GM23338 (cell line): ENCODE data around the gene TWIST2. TPM values are rescaled to one million over a fixed set of nuclear protein-coding genes. Genes with fewer than 3 reads are reported as not detected.

Experiments used
- ATAC-seq: fragments of 200-7000 bp; cut with Tn5 transposase; 3 replicates; pipeline ENCODE4 v1.9.1; 2020
- DNase-seq: peaks from one replicate; pipeline ENCODE4 v3.0.0-alpha.2; 2015; ENCODE audit warnings: low spot score
- H2AFZ ChIP-seq: fragments of 200-600 bp; sonication (generic); 2 replicates; pipeline ENCODE4 v1.8.0; 2016; ENCODE audit warnings: antibody characterized with exemption, mild to moderate bottlenecking, moderate library complexity
- H3F3A ChIP-seq: fragments of 200-600 bp; sonication (generic); replicated peaks from 2 replicates; pipeline ENCODE4 v1.8.0; 2017; ENCODE audit warnings: antibody characterized with exemption, mixed run types, low read depth
- H3K27ac ChIP-seq: fragments of 200-600 bp; sonication (generic); 2 replicates; pipeline ENCODE4 v1.6.1; 2016; ENCODE audit warnings: low read depth
- H3K27me3 ChIP-seq: fragments of 200-600 bp; sonication (generic); 2 replicates; pipeline ENCODE4 v1.8.0; 2016; ENCODE audit warnings: mild to moderate bottlenecking, mixed run types, moderate library complexity; ENCODE audit not compliant: insufficient read depth
- H3K36me3 ChIP-seq: fragments of 200-600 bp; sonication (generic); 2 replicates; pipeline ENCODE4 v1.8.0; 2016; ENCODE audit warnings: mild to moderate bottlenecking; ENCODE audit not compliant: insufficient read depth
- H3K4me1 ChIP-seq: fragments of 200-600 bp; sonication (generic); 2 replicates; pipeline ENCODE4 v1.8.0; 2016; ENCODE audit warnings: mild to moderate bottlenecking, moderate library complexity; ENCODE audit not compliant: insufficient read depth
- H3K4me2 ChIP-seq: fragments of 200-600 bp; sonication (generic); 2 replicates; pipeline ENCODE4 v1.7.1; 2017; ENCODE audit warnings: mixed run types
- H3K4me3 ChIP-seq: fragments of 200-600 bp; sonication (generic); 2 replicates; pipeline ENCODE4 v1.6.1; 2016; ENCODE audit warnings: mixed run types
- H3K79me2 ChIP-seq: fragments of 200-600 bp; sonication (generic); replicated peaks from 2 replicates; pipeline ENCODE4 v1.8.0; 2017; ENCODE audit warnings: mild to moderate bottlenecking; ENCODE audit not compliant: insufficient read depth
- H3K9me2 ChIP-seq: fragments of 200-600 bp; sonication (generic); 2 replicates; pipeline ENCODE4 v1.8.0; 2017; ENCODE audit not compliant: insufficient read depth
- H4K20me1 ChIP-seq: fragments of 200-600 bp; sonication (generic); replicated peaks from 2 replicates; pipeline ENCODE4 v1.8.0; 2017; ENCODE audit warnings: mild to moderate bottlenecking; ENCODE audit not compliant: insufficient read depth
- H3K27ac Mint-ChIP-seq: 2 replicates; pipeline ENCODE4 v1.8.0; 2020; ENCODE audit warnings: inconsistent platforms, mild to moderate bottlenecking, moderate library complexity, mixed read lengths
- H3K27me3 Mint-ChIP-seq: 3 replicates; pipeline ENCODE4 v1.8.0; 2022; ENCODE audit warnings: low read depth, mild to moderate bottlenecking, moderate library complexity, mixed read lengths, inconsistent platforms; ENCODE audit not compliant: insufficient read depth, poor library complexity
- H3K36me3 Mint-ChIP-seq: 3 replicates; pipeline ENCODE4 v1.8.0; 2021; ENCODE audit warnings: low read depth, mild to moderate bottlenecking, inconsistent platforms, moderate library complexity, mixed read lengths
- H3K4me1 Mint-ChIP-seq: 3 replicates; pipeline ENCODE4 v1.8.0; 2020; ENCODE audit warnings: mild to moderate bottlenecking, inconsistent platforms, mixed read lengths
- H3K4me3 Mint-ChIP-seq: 3 replicates; pipeline ENCODE4 v1.8.0; 2021; ENCODE audit warnings: moderate library complexity, mild to moderate bottlenecking, inconsistent platforms, mixed read lengths
- H3K9me3 Mint-ChIP-seq: 3 replicates; pipeline ENCODE4 v1.8.0; 2020; ENCODE audit warnings: moderate library complexity, mild to moderate bottlenecking, inconsistent platforms, mixed read lengths
- CREB1 ChIP-seq: fragments of 250-450 bp; sonication (Bioruptor Pico); IDR thresholded peaks from 2 replicates; pipeline ENCODE4 v1.5.0; 2020; ENCODE audit warnings: low read depth, mild to moderate bottlenecking, moderate library complexity
- EZH2 ChIP-seq: fragments of 200-600 bp; sonication (generic); IDR thresholded peaks from one replicate; pipeline ENCODE4 v1.8.0; 2017; ENCODE audit warnings: antibody characterized with exemption, mild to moderate bottlenecking, low read depth; ENCODE audit not compliant: unreplicated experiment
- EZH2phosphoT487 ChIP-seq: fragments of 200-600 bp; sonication (generic); IDR thresholded peaks from one replicate; pipeline ENCODE4 v1.8.1; 2018; ENCODE audit warnings: antibody characterized with exemption; ENCODE audit not compliant: unreplicated experiment
- JUNB ChIP-seq: IDR thresholded peaks from one replicate; pipeline ENCODE4 v1.6.1; 2016; ENCODE audit warnings: antibody characterized with exemption; ENCODE audit not compliant: unreplicated experiment
- STAT1 ChIP-seq: IDR thresholded peaks from one replicate; pipeline ENCODE4 v1.6.1; 2016; ENCODE audit warnings: antibody characterized with exemption; ENCODE audit not compliant: unreplicated experiment
- ZNF331 ChIP-seq: fragments of 250-450 bp; sonication (Bioruptor Pico); IDR thresholded peaks from 2 replicates; pipeline ENCODE4 v1.5.0; 2020; ENCODE audit warnings: low read depth, mild to moderate bottlenecking, moderate library complexity
- polyA plus RNA-seq: library from polyadenylated mRNA; unstranded; fragments of >200 nt; fragmentation: Nextera tagmentation; extraction: Ambion mirVana; gene quantifications from 2 replicates; pipeline ENCODE4 v1.2.1, GENCODE V29; 2016
- total RNA-seq: library from RNA; depleted of rRNA; stranded (reverse); fragments of >200 nt; shearing (Covaris generic); gene quantifications from 2 replicates; pipeline ENCODE4 v1.2.3, GENCODE V29; 2014
- TF ChIP-seq, protein P1 (sequence below), 2 experiments: fragments of 200-600 bp in 1 of 2; sonication (generic) in 1 of 2; conservative IDR thresholded peaks; 2 replicates each; pipeline versions ENCODE4 v1.5.1 to v1.6.1; 2016 to 2017; ENCODE audit warnings: antibody characterized with exemption in 2 of 2, low read depth in 2 of 2, mild to moderate bottlenecking in 2 of 2, moderate library complexity in 1 of 2
- TF ChIP-seq, protein P2 (sequence below): IDR thresholded peaks from one replicate; pipeline ENCODE4 v1.6.1; 2018; ENCODE audit warnings: antibody characterized with exemption; ENCODE audit not compliant: unreplicated experiment

The TWIST2 gene
- total and polyA plus RNA-seq, 2 experiments from 2014 or later: 7.0 to 12.5 TPM

DNA sequence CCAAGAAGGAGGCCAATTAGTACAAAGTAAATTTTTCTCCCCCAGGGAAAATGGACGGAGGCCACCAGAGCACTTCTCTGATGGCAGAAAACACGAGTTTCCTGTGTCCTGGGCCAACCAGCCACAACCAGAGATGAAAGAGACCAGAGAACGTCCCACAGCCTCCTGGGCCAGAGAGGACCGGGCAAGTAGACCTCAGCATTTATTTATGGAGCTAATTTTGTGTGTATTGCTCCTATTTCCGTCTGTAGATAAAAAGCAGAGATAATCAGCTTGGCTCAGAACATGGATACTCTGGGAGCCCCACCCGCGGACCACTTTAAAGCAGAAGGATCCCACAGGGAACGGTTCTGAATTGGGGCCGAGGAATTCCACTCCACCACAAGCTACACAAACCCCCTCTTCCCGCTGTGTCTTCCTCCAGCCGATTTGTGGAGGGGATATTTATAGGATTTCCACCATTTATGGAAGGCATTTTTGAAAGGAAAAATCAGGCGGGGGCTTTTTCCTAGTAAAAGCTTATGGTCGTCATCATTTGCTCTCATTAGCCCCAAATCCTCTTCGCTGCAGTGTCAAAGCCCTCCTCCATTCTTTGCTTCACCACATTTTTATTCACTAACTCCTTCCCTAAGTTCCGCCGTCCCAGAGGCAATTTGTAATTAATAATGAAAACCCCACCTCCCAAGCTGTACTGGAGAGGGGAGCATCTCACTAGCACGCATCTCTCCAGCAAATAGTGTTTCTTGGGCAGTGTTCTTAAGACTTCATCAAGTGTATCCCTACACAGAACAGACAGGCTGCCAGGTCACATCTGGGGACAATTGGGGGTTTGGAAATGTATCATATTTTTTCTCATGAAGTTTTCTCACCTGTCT lies 43.7 kb upstream of the TWIST2 start:
- peaks cover 1% of the 10 kb centered on the region for H3K27me3 Mint-ChIP-seq
- TF ChIP-seq EZH2phosphoT487: no peak
- no peaks in the 10 kb centered on the region for H3F3A ChIP-seq
- H3K4me3 ChIP-seq: no peak overlapping the region
- no peak overlapping the region for H3K4me3 Mint-ChIP-seq
- H3K4me1 Mint-ChIP-seq: no peaks in the 10 kb centered on the region
- DNase-seq (no peak), ATAC-seq (no peak)
- H4K20me1 ChIP-seq: no peaks in the 10 kb centered on the region
- no peak overlapping the region for H2AFZ ChIP-seq
- no peak overlapping the region for H3K27ac ChIP-seq
- peaks cover under 1% of the 10 kb centered on the region; the same call in 1 of the 2 replicates for H3K9me2 ChIP-seq
- H3K36me3 ChIP-seq: no peaks in the 10 kb centered on the region
- peaks cover 22% of the 10 kb centered on the region for H3K9me3 Mint-ChIP-seq
- no peak overlapping the region for H3K4me2 ChIP-seq
- H3K27me3 ChIP-seq: no peaks in the 10 kb centered on the region
- H3K27ac Mint-ChIP-seq: no peak overlapping the region
- peaks cover 7% of the 10 kb centered on the region; the same call in 2 of the 3 replicates for H3K36me3 Mint-ChIP-seq
- no peaks in the 10 kb centered on the region for H3K79me2 ChIP-seq
- no peaks in the 10 kb centered on the region for H3K4me1 ChIP-seq

DNA sequence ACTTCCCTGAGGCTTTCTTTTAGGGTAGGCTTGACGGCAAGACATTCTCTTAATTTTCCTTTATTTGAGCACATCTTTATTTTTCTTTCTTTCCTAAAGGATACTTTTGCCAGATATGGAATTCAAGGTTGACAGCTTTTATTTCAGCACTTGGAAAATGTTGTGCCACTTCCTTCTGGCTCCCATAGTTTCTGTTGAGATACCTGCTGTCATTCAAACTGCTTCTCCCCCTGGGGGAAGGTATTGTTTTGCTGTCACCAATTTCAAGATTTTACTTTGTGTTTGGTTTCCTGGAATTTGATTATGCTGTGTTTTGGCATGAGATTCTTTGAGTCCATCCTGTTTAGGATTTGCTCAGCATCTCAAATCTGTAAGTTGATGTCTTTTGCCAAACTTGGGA lies 39.1 kb upstream of the TWIST2 start:
- H4K20me1 ChIP-seq: no peaks in the 10 kb centered on the region
- Mint-ChIP-seq H3K27ac (no peak overlapping the region), H3K36me3 (peaks cover 13% of the 10 kb centered on the region; the same call in 2 of the 3 replicates), H3K27me3 (peaks cover 6% of the 10 kb centered on the region), H3K4me3 (no peak overlapping the region), H3K9me3 (peaks cover 42% of the 10 kb centered on the region), H3K4me1 (no peaks in the 10 kb centered on the region)
- no peaks in the 10 kb centered on the region for H3F3A ChIP-seq
- H3K9me2 ChIP-seq: peaks cover 3% of the 10 kb centered on the region; the same call in 1 of the 2 replicates
- DNase-seq: no peak
- H3K4me1 ChIP-seq: no peaks in the 10 kb centered on the region
- H3K36me3 ChIP-seq: no peaks in the 10 kb centered on the region
- H3K27me3 ChIP-seq: no peaks in the 10 kb centered on the region
- no peak overlapping the region for H2AFZ ChIP-seq
- no peak overlapping the region for H3K4me2 ChIP-seq
- TF ChIP-seq EZH2phosphoT487 (no peak), EZH2 (no peak), STAT1 (no peak), JUNB (no peak), CREB1 (CRISPR knock-in tag) (no peak)
- TF ChIP-seq, protein P1, sequence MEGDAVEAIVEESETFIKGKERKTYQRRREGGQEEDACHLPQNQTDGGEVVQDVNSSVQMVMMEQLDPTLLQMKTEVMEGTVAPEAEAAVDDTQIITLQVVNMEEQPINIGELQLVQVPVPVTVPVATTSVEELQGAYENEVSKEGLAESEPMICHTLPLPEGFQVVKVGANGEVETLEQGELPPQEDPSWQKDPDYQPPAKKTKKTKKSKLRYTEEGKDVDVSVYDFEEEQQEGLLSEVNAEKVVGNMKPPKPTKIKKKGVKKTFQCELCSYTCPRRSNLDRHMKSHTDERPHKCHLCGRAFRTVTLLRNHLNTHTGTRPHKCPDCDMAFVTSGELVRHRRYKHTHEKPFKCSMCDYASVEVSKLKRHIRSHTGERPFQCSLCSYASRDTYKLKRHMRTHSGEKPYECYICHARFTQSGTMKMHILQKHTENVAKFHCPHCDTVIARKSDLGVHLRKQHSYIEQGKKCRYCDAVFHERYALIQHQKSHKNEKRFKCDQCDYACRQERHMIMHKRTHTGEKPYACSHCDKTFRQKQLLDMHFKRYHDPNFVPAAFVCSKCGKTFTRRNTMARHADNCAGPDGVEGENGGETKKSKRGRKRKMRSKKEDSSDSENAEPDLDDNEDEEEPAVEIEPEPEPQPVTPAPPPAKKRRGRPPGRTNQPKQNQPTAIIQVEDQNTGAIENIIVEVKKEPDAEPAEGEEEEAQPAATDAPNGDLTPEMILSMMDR (conservative IDR thresholded peaks at IDR 0.05; ENCODE audit: low read depth in 2 of 2): no peak
- no peaks in the 10 kb centered on the region for H3K79me2 ChIP-seq
- no peak overlapping the region for H3K4me3 ChIP-seq
- no peak overlapping the region for H3K27ac ChIP-seq
- ATAC-seq: no peak

DNA sequence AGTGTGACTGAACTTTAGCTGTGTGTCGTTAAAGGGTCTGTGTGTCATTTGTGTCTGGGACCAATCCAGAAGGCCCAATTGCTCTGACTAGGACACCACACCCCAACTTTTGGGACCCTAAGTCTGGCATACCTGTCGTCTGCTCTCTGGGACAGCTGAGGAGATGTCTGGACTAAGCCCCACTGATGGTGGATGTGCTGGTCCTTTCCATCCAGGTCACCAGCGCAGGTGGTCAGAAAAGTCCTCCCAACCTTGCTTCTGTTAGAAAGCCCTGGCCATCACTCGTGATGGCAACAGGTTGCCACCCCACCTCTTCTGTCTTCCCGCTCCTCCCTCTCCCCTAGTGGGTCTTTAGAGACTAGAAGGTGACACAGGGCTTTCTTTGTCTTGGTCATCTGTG lies 37.6 kb upstream of the TWIST2 start:
- no peak overlapping the region for H3K27ac ChIP-seq
- Mint-ChIP-seq H3K36me3 (peaks cover 13% of the 10 kb centered on the region; the same call in 2 of the 3 replicates), H3K27me3 (peaks cover 5% of the 10 kb centered on the region), H3K4me3 (no peak overlapping the region), H3K4me1 (no peaks in the 10 kb centered on the region), H3K9me3 (peaks cover 42% of the 10 kb centered on the region), H3K27ac (no peak overlapping the region)
- no peaks in the 10 kb centered on the region for H3K27me3 ChIP-seq
- no peak overlapping the region for H2AFZ ChIP-seq
- peaks cover 3% of the 10 kb centered on the region; the same call in 1 of the 2 replicates for H3K9me2 ChIP-seq
- no peaks in the 10 kb centered on the region for H3K4me1 ChIP-seq
- H3K79me2 ChIP-seq: no peaks in the 10 kb centered on the region
- ATAC-seq (no peak), DNase-seq (no peak)
- no peak overlapping the region for H3K4me3 ChIP-seq
- H4K20me1 ChIP-seq: no peaks in the 10 kb centered on the region
- no peak overlapping the region for H3K4me2 ChIP-seq
- no peaks in the 10 kb centered on the region for H3K36me3 ChIP-seq
- no peaks in the 10 kb centered on the region for H3F3A ChIP-seq
- TF ChIP-seq EZH2phosphoT487: no peak
- TF ChIP-seq, protein P2, sequence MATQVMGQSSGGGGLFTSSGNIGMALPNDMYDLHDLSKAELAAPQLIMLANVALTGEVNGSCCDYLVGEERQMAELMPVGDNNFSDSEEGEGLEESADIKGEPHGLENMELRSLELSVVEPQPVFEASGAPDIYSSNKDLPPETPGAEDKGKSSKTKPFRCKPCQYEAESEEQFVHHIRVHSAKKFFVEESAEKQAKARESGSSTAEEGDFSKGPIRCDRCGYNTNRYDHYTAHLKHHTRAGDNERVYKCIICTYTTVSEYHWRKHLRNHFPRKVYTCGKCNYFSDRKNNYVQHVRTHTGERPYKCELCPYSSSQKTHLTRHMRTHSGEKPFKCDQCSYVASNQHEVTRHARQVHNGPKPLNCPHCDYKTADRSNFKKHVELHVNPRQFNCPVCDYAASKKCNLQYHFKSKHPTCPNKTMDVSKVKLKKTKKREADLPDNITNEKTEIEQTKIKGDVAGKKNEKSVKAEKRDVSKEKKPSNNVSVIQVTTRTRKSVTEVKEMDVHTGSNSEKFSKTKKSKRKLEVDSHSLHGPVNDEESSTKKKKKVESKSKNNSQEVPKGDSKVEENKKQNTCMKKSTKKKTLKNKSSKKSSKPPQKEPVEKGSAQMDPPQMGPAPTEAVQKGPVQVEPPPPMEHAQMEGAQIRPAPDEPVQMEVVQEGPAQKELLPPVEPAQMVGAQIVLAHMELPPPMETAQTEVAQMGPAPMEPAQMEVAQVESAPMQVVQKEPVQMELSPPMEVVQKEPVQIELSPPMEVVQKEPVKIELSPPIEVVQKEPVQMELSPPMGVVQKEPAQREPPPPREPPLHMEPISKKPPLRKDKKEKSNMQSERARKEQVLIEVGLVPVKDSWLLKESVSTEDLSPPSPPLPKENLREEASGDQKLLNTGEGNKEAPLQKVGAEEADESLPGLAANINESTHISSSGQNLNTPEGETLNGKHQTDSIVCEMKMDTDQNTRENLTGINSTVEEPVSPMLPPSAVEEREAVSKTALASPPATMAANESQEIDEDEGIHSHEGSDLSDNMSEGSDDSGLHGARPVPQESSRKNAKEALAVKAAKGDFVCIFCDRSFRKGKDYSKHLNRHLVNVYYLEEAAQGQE: no peak
- TF ChIP-seq ZNF331 (CRISPR knock-in tag): no peak
- TF ChIP-seq EZH2: no peak
